HepG2 (cell line): ENCODE data around the gene TRIM37. TPM values are rescaled to one million over a fixed set of nuclear protein-coding genes. Genes with fewer than 3 reads are reported as not detected.

Experiments
- ADNP ChIP-seq: sonication (generic); formaldehyde crosslinking; IDR thresholded peaks from 2 replicates; pipeline ENCODE4 v1.4.0; 2020; ENCODE audit warnings: missing genetic modification reagents
- ARHGAP35 ChIP-seq: sonication (generic); formaldehyde crosslinking; IDR thresholded peaks from 2 replicates; pipeline ENCODE4 v1.9.0; 2022; ENCODE audit warnings: mild to moderate bottlenecking, inconsistent platforms, moderate library complexity, missing genetic modification reagents, borderline replicate concordance
- DNMT1 ChIP-seq: sonication (generic); formaldehyde crosslinking; IDR thresholded peaks from 2 replicates; pipeline ENCODE4 v1.5.1; 2020; ENCODE audit warnings: mild to moderate bottlenecking, missing genetic modification reagents
- GLI4 ChIP-seq: sonication (generic); formaldehyde crosslinking; IDR thresholded peaks from 2 replicates; pipeline ENCODE4 v1.5.1; 2020; ENCODE audit warnings: missing genetic modification reagents, mild to moderate bottlenecking, moderate library complexity, borderline replicate concordance
- HMG20B ChIP-seq: conservative IDR thresholded peaks from 2 replicates; pipeline ENCODE4 v1.6.1; 2016; ENCODE audit warnings: missing genetic modification reagents, missing compliant biosample characterization
- JUN ChIP-seq: sonication (generic); formaldehyde crosslinking; IDR thresholded peaks from 2 replicates; pipeline ENCODE4 v1.4.0; 2020; ENCODE audit warnings: mild to moderate bottlenecking, missing genetic modification reagents
- KLF11 ChIP-seq: IDR thresholded peaks from 2 replicates; pipeline ENCODE4 v1.6.1; 2016; ENCODE audit warnings: missing compliant biosample characterization
- NR1H2 ChIP-seq: sonication (generic); formaldehyde crosslinking; IDR thresholded peaks from 2 replicates; pipeline ENCODE4 v1.8.1; 2022; ENCODE audit warnings: low read depth, missing genetic modification reagents, borderline replicate concordance
- SYNCRIP ChIP-seq: fragments of 200-400 bp; formaldehyde crosslinking; IDR thresholded peaks from 2 replicates; pipeline ENCODE4 v1.6.1; 2018; ENCODE audit warnings: mild to moderate bottlenecking, low read depth, low read length; ENCODE audit not compliant: insufficient read depth
- ZBTB25 ChIP-seq: IDR thresholded peaks from 2 replicates; pipeline ENCODE4 v1.6.1; 2018; ENCODE audit warnings: missing genetic modification reagents
- ZMYM3 ChIP-seq: sonication (generic); formaldehyde crosslinking; IDR thresholded peaks from 2 replicates; pipeline ENCODE4 v1.5.1; 2020; ENCODE audit warnings: mild to moderate bottlenecking, missing genetic modification reagents
- ZNF577 ChIP-seq: sonication (generic); formaldehyde crosslinking; IDR thresholded peaks from 2 replicates; pipeline ENCODE4 v1.4.0; 2020; ENCODE audit warnings: mild to moderate bottlenecking, low read depth, missing genetic modification reagents, borderline replicate concordance
- ZNF605 ChIP-seq: sonication (generic); formaldehyde crosslinking; IDR thresholded peaks from 2 replicates; pipeline ENCODE4 v1.8.0; 2022; ENCODE audit warnings: mild to moderate bottlenecking, missing genetic modification reagents
- ZNF740 ChIP-seq: sonication (generic); formaldehyde crosslinking; IDR thresholded peaks from 2 replicates; pipeline ENCODE4 v1.4.0; 2020; ENCODE audit warnings: missing genetic modification reagents
- polyA plus RNA-seq, 8 experiments: library from polyadenylated mRNA; depleted of rRNA in 3 of 8; stranded (reverse) in 7 of 8; unstranded in 1 of 8; fragments of >200 nt; fragmentation: Illumina TruSeq in 4 of 8; extraction: Trizol in 4 of 8; gene quantifications; 2 replicates each; pipeline versions ENCODE4 v1.2.1 to v1.2.3, GENCODE V29; 2011 to 2016; ENCODE audit warnings: low read depth in 4 of 8, missing spikeins in 1 of 8, mixed read lengths in 1 of 8; ENCODE audit not compliant: insufficient read depth in 1 of 8
- total RNA-seq, 5 experiments: library from RNA; depleted of rRNA; stranded (reverse); fragments of >200 nt; fragmentation: Illumina TruSeq; extraction: Trizol; gene quantifications; 2 replicates each; pipeline ENCODE4 v1.2.3, GENCODE V29; 2016; ENCODE audit warnings: low read depth in 1 of 5
- TF ChIP-seq, protein P1 (sequence below): sonication (generic); formaldehyde crosslinking; IDR thresholded peaks from 2 replicates; pipeline ENCODE4 v1.5.0; 2020; ENCODE audit warnings: mild to moderate bottlenecking, low read depth, missing genetic modification reagents, borderline replicate concordance
- TF ChIP-seq, protein P2 (sequence below): sonication (generic); formaldehyde crosslinking; IDR thresholded peaks from one replicate; pipeline ENCODE4 v1.5.1; 2020; ENCODE audit warnings: mild to moderate bottlenecking, missing genetic modification reagents; ENCODE audit errors: not compliant biosample characterization
- TF ChIP-seq, protein P3 (sequence below): sonication (generic); formaldehyde crosslinking; IDR thresholded peaks from 2 replicates; pipeline ENCODE4 v1.8.1; 2023; ENCODE audit warnings: mild to moderate bottlenecking, inconsistent platforms, moderate library complexity, missing genetic modification reagents, borderline replicate concordance

The TRIM37 gene
- total and polyA plus RNA-seq, 2 of the 13 experiments (the other 11 are each of a cell fraction or from before 2014, with no cell fraction given) = 12.4 to 39.1 TPM

DNA sequence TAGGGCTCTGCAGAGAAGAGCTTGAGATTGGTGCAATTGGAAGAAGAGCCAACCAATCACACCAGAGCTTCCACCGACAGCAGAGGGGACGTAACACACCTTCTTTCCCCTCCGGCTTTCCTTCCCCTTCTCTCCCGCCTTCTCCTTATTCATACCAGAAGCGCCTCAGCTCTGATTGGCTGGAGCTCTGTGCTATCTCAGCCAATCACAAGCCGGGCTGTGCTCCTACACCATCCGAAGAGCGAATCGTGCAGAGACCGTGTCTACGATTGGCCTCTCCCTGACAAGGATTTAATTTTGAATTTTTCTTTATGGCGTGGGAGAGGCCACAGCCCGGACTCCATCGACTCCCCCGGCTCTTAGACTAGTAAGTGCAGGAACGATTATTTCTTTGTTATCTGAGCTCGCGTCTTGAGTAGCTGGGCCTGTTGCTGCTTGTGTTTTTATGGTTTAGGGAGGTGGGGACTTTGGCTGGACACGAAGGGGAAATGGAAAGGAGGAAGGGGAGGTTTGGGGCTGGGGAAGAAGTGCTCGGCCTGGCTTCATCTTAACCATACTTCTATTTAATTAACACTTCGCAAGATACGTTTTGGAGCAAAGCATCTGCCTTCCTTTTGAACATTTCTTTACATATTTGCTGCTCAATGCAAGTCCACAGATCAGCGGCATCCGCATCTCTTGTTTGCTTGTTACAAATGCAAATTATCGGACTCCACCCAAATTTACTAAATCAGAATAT lies 48.9 kb upstream of the TRIM37 start, which contains the start of gene PRR11 (continued):
- TF ChIP-seq HMG20B (CRISPR knock-in tag) = no peak
- no peak for TF ChIP-seq KLF11
- no peak for TF ChIP-seq ARHGAP35 (CRISPR knock-in tag)
- TF ChIP-seq, protein P1, sequence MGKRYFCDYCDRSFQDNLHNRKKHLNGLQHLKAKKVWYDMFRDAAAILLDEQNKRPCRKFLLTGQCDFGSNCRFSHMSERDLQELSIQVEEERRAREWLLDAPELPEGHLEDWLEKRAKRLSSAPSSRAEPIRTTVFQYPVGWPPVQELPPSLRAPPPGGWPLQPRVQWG = no peak
- TF ChIP-seq, protein P2, sequence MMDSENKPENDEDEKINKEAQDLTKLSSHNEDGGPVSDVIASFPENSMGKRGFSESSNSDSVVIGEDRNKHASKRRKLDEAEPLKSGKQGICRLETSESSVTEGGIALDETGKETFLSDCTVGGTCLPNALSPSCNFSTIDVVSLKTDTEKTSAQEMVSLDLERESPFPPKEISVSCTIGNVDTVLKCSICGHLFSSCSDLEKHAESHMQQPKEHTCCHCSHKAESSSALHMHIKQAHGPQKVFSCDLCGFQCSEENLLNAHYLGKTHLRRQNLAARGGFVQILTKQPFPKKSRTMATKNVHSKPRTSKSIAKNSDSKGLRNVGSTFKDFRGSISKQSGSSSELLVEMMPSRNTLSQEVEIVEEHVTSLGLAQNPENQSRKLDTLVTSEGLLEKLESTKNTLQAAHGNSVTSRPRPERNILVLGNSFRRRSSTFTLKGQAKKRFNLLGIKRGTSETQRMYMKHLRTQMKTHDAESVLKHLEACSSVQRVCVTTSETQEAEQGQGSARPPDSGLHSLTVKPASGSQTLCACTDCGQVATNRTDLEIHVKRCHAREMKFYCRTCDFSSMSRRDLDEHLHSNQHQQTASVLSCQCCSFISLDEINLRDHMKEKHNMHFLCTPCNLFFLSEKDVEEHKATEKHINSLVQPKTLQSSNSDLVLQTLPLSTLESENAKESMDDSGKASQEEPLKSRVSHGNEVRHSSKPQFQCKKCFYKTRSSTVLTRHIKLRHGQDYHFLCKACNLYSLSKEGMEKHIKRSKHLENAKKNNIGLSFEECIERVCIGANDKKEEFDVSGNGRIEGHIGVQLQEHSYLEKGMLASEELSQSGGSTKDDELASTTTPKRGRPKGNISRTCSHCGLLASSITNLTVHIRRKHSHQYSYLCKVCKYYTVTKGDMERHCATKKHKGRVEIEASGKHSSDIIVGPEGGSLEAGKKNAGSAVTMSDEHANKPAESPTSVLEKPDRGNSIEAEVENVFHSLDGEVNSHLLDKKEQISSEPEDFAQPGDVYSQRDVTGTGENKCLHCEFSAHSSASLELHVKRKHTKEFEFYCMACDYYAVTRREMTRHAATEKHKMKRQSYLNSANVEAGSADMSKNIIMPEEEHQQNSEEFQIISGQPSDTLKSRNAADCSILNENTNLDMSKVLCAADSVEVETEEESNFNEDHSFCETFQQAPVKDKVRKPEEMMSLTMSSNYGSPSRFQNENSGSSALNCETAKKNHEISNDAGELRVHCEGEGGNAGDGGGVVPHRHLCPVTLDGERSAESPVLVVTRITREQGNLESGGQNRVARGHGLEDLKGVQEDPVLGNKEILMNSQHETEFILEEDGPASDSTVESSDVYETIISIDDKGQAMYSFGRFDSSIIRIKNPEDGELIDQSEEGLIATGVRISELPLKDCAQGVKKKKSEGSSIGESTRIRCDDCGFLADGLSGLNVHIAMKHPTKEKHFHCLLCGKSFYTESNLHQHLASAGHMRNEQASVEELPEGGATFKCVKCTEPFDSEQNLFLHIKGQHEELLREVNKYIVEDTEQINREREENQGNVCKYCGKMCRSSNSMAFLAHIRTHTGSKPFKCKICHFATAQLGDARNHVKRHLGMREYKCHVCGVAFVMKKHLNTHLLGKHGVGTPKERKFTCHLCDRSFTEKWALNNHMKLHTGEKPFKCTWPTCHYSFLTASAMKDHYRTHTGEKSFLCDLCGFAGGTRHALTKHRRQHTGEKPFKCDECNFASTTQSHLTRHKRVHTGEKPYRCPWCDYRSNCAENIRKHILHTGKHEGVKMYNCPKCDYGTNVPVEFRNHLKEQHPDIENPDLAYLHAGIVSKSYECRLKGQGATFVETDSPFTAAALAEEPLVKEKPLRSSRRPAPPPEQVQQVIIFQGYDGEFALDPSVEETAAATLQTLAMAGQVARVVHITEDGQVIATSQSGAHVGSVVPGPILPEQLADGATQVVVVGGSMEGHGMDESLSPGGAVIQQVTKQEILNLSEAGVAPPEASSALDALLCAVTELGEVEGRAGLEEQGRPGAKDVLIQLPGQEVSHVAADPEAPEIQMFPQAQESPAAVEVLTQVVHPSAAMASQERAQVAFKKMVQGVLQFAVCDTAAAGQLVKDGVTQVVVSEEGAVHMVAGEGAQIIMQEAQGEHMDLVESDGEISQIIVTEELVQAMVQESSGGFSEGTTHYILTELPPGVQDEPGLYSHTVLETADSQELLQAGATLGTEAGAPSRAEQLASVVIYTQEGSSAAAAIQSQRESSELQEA = no peak
- no peak for TF ChIP-seq DNMT1 (CRISPR knock-in tag)
- TF ChIP-seq ZNF605 = no peak
- no peak for TF ChIP-seq ZMYM3
- no peak for TF ChIP-seq ZBTB25 (CRISPR knock-in tag)
- TF ChIP-seq JUN (CRISPR knock-in tag) = no peak
- TF ChIP-seq, protein P3, sequence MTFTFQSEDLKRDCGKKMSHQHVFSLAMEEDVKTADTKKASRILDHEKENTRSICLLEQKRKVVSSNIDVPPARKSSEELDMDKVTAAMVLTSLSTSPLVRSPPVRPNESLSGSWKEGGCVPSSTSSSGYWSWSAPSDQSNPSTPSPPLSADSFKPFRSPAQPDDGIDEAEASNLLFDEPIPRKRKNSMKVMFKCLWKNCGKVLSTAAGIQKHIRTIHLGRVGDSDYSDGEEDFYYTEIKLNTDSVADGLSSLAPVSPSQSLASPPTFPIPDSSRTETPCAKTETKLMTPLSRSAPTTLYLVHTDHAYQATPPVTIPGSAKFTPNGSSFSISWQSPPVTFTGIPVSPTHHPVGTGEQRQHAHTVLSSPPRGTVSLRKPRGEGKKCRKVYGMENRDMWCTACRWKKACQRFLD (CRISPR knock-in tag) = 0 out of 2 replicates have a peak, but pooled peaks have one; percentile 6
- no peak for TF ChIP-seq NR1H2 (CRISPR knock-in tag)
- no peak for TF ChIP-seq ZNF577 (CRISPR knock-in tag)
- TF ChIP-seq SYNCRIP = no peak
- TF ChIP-seq GLI4 = no peak
- no peak for TF ChIP-seq ZNF740
- TF ChIP-seq ADNP (CRISPR knock-in tag) = no peak
